ENCODE results near the gene CNGB1.
A peak's percentile ranks its signal among the peaks of the same experiment; 100 is the strongest.
"Not testable (repeated sequence)": the region's sequence is repeated elsewhere in the genome, so short reads cannot be mapped to it uniquely, and the experiment has no call there.

CNGB1 gene

DNA sequence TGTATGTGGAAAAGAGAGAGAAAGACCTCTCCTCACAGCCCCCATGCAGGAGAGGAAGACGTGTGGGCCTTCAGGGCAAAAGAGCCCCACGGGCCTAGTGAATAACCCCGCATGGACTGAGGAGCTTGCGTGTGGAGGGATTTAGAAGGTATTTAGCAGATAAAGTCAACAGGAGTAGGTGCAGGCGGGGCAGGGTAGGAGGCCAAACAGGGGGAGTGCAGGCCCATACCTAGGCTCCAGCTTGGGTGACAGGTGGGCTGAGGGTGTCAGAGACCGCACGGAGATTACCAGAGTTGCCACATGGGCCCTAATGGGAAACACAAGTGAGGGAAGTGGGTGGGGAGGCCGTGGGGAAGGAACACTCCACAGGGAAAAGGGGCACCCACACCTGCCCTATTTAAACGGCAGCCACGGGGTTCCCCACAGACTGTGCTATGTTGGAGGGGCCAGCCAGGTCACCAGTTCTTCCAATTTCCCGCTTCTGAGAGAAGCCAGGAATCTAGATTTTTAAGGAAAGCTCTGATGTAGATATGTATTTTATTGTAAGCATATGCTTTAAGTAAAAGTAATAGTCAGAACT is 8.2 kb upstream of the CNGB1 start:
- H3K14ac ChIP-seq (ENCODE audit: low read length), result peak overlapping the region; percentile 21
- H3K23ac ChIP-seq (ENCODE audit: low read depth, low read length, poor library complexity), result no peak overlapping the region
- DNase-seq (ENCODE audit: low spot score), result no peak
- no peaks in the 10 kb centered on the region for H3K9me3 ChIP-seq (replicated peaks in 1 of 2; ENCODE audit: control insufficient read depth in 2 of 2, insufficient read depth in 1 of 2, low read depth in 1 of 2, low read length in 2 of 2)
- peaks cover 6 to 9% of the 10 kb centered on the region in 2 donors for H3K4me1 ChIP-seq (ENCODE audit: control insufficient read depth in 2 of 2, insufficient read depth in 1 of 2, low read depth in 1 of 2, low read length in 2 of 2)
- H2AFZ ChIP-seq (ENCODE audit: low read length), result no peak overlapping the region
- H3K79me1 ChIP-seq (ENCODE audit: low read depth, low read length), result no peaks in the 10 kb centered on the region
- peak overlapping the region; percentile 75 for H2BK15ac ChIP-seq (ENCODE audit: low read length)
- H2AK5ac ChIP-seq (ENCODE audit: low read depth, low read length), result peak overlapping the region; percentile 70
- H3K4ac ChIP-seq (ENCODE audit: low read length), result no peak overlapping the region
- H3K36me3 ChIP-seq (replicated peaks in 1 of 2; ENCODE audit: control insufficient read depth in 2 of 2, insufficient read depth in 2 of 2, low read length in 2 of 2), result no peaks in the 10 kb centered on the region
- H2BK12ac ChIP-seq (ENCODE audit: low read length), result no peak overlapping the region
- no peak overlapping the region for H3K9ac ChIP-seq (ENCODE audit: low read depth, low read length, poor library complexity)
- H2BK5ac ChIP-seq (ENCODE audit: low read length), result no peak overlapping the region
- no CpG with 5 or more reads among the region's 11 CpGs for WGBS, 2 donors (ENCODE audit: extremely low coverage in 2 of 2, insufficient read length in 2 of 2, insufficient replicate concordance in 1 of 2)
- no peak overlapping the region for H2BK120ac ChIP-seq (ENCODE audit: low read depth, low read length)
- peaks cover 0 to 18% (median 4%) of the 10 kb centered on the region in 3 experiments for H3K27me3 ChIP-seq (ENCODE audit: control insufficient read depth in 3 of 3, insufficient read depth in 3 of 3, low read depth in 1 of 3, low read length in 3 of 3)
- no peak overlapping the region for H4K91ac ChIP-seq (ENCODE audit: low read depth, low read length, poor library complexity)
- H4K8ac ChIP-seq (ENCODE audit: low read depth, low read length), result no peak overlapping the region
- no peak overlapping the region for H3K4me2 ChIP-seq (ENCODE audit: insufficient read depth, low read length, poor library complexity, severe bottlenecking)
- H3K4me3 ChIP-seq (ENCODE audit: low read length in 2 of 2), result no peak overlapping the region
- H3K27ac ChIP-seq (replicated peaks; ENCODE audit: low read length), result no peak overlapping the region
- no peak overlapping the region for H3K18ac ChIP-seq (ENCODE audit: low read length)

- H3K79me1 ChIP-seq (ENCODE audit: low read depth, low read length); H3K4me2 ChIP-seq (ENCODE audit: insufficient read depth, low read length, poor library complexity, severe bottlenecking); H3K9ac ChIP-seq (ENCODE audit: low read depth, low read length, poor library complexity); H3K4me1 ChIP-seq (ENCODE audit: control insufficient read depth in 2 of 2, insufficient read depth in 1 of 2, low read depth in 1 of 2, low read length in 2 of 2); H2BK5ac ChIP-seq (ENCODE audit: low read length); H2BK12ac ChIP-seq (ENCODE audit: low read length); H3K4ac ChIP-seq (ENCODE audit: low read length); DNase-seq (ENCODE audit: low spot score); H2BK120ac ChIP-seq (ENCODE audit: low read depth, low read length); H3K4me3 ChIP-seq (ENCODE audit: low read length in 2 of 2); H3K27ac ChIP-seq (replicated peaks; ENCODE audit: low read length); H3K14ac ChIP-seq (ENCODE audit: low read length); H2AFZ ChIP-seq (ENCODE audit: low read length); H3K36me3 ChIP-seq (replicated peaks in 1 of 2; ENCODE audit: control insufficient read depth in 2 of 2, insufficient read depth in 2 of 2, low read length in 2 of 2); H2BK15ac ChIP-seq (ENCODE audit: low read length); H3K9me3 ChIP-seq (replicated peaks in 1 of 2; ENCODE audit: control insufficient read depth in 2 of 2, insufficient read depth in 1 of 2, low read depth in 1 of 2, low read length in 2 of 2): not testable (repeated sequence)
- no CpG with 5 or more reads among the region's 2 CpGs for WGBS, 2 donors (ENCODE audit: extremely low coverage in 2 of 2, insufficient read length in 2 of 2, insufficient replicate concordance in 1 of 2)
- Histone ChIP-seq H2AK5ac (ENCODE audit: low read depth, low read length) (peak overlapping the region; percentile 59), H3K23ac (ENCODE audit: low read depth, low read length, poor library complexity) (peak overlapping the region; percentile 6), H3K18ac (ENCODE audit: low read length) (peak overlapping the region; percentile 24), H3K27me3 (ENCODE audit: control insufficient read depth in 3 of 3, insufficient read depth in 3 of 3, low read depth in 1 of 3, low read length in 3 of 3) (peaks cover 0 to 16% (median 0%) of the 10 kb centered on the region in 3 experiments), H4K8ac (ENCODE audit: low read depth, low read length) (peak overlapping the region; percentile 48), H4K91ac (ENCODE audit: low read depth, low read length, poor library complexity) (peak overlapping the region; percentile 12)
These were observed 7.1 kb upstream of the CNGB1 start for GRCh38 chr16:57978070-57978465.

GRCh38 chr16:57977418-57978069 is 6.6 kb upstream of the CNGB1 start:
- no peak overlapping the region for H2BK120ac ChIP-seq (ENCODE audit: low read depth, low read length)
- H3K4me3 ChIP-seq (ENCODE audit: low read length in 2 of 2), result no peak overlapping the region
- no peak overlapping the region for H3K27ac ChIP-seq (replicated peaks; ENCODE audit: low read length)
- H3K27me3 ChIP-seq (ENCODE audit: control insufficient read depth in 3 of 3, insufficient read depth in 3 of 3, low read depth in 1 of 3, low read length in 3 of 3), result peaks cover 0 to 19% (median 0%) of the 10 kb centered on the region in 3 experiments
- H3K23ac ChIP-seq (ENCODE audit: low read depth, low read length, poor library complexity), result peak overlapping the region; percentile 6
- H3K4ac ChIP-seq (ENCODE audit: low read length), result no peak overlapping the region
- no peak overlapping the region for H2AFZ ChIP-seq (ENCODE audit: low read length)
- peaks cover 6 to 9% of the 10 kb centered on the region in 2 donors for H3K4me1 ChIP-seq (ENCODE audit: control insufficient read depth in 2 of 2, insufficient read depth in 1 of 2, low read depth in 1 of 2, low read length in 2 of 2)
- peak overlapping the region; percentile 48 for H4K8ac ChIP-seq (ENCODE audit: low read depth, low read length)
- H2BK12ac ChIP-seq (ENCODE audit: low read length), result no peak overlapping the region
- H3K14ac ChIP-seq (ENCODE audit: low read length), result no peak overlapping the region
- H3K9ac ChIP-seq (ENCODE audit: low read depth, low read length, poor library complexity), result no peak overlapping the region
- no peak for DNase-seq (ENCODE audit: low spot score)
- H2BK5ac ChIP-seq (ENCODE audit: low read length), result no peak overlapping the region
- no peak overlapping the region for H3K4me2 ChIP-seq (ENCODE audit: insufficient read depth, low read length, poor library complexity, severe bottlenecking)
- no peaks in the 10 kb centered on the region for H3K79me1 ChIP-seq (ENCODE audit: low read depth, low read length)
- peak overlapping the region; percentile 24 for H3K18ac ChIP-seq (ENCODE audit: low read length)
- H2BK15ac ChIP-seq (ENCODE audit: low read length), result no peak overlapping the region
- peak overlapping the region; percentile 59 for H2AK5ac ChIP-seq (ENCODE audit: low read depth, low read length)
- WGBS, 2 donors (ENCODE audit: extremely low coverage in 2 of 2, insufficient read length in 2 of 2, insufficient replicate concordance in 1 of 2), result no CpG with 5 or more reads among the region's 12 CpGs
- H4K91ac ChIP-seq (ENCODE audit: low read depth, low read length, poor library complexity), result peak overlapping the region; percentile 12
- no peaks in the 10 kb centered on the region for H3K9me3 ChIP-seq (replicated peaks in 1 of 2; ENCODE audit: control insufficient read depth in 2 of 2, insufficient read depth in 1 of 2, low read depth in 1 of 2, low read length in 2 of 2)
- no peaks in the 10 kb centered on the region for H3K36me3 ChIP-seq (replicated peaks in 1 of 2; ENCODE audit: control insufficient read depth in 2 of 2, insufficient read depth in 2 of 2, low read length in 2 of 2)

GRCh38 chr16:57976331-57976796 is 5.4 kb upstream of the CNGB1 start:
- Histone ChIP-seq H3K27ac (replicated peaks; ENCODE audit: low read length) (peak overlapping the region; percentile 57), H3K14ac (ENCODE audit: low read length) (no peak overlapping the region), H2BK120ac (ENCODE audit: low read depth, low read length) (no peak overlapping the region), H3K9ac (ENCODE audit: low read depth, low read length, poor library complexity) (peak overlapping the region; percentile 55), H3K18ac (ENCODE audit: low read length) (peak overlapping the region; percentile 88), H3K23ac (ENCODE audit: low read depth, low read length, poor library complexity) (no peak overlapping the region), H3K36me3 (replicated peaks in 1 of 2; ENCODE audit: control insufficient read depth in 2 of 2, insufficient read depth in 2 of 2, low read length in 2 of 2) (no peaks in the 10 kb centered on the region), H2AFZ (ENCODE audit: low read length) (peak overlapping the region; percentile 39), H3K27me3 (ENCODE audit: control insufficient read depth in 3 of 3, insufficient read depth in 3 of 3, low read depth in 1 of 3, low read length in 3 of 3) (peaks cover 0 to 17% (median 0%) of the 10 kb centered on the region in 3 experiments), H3K9me3 (replicated peaks in 1 of 2; ENCODE audit: control insufficient read depth in 2 of 2, insufficient read depth in 1 of 2, low read depth in 1 of 2, low read length in 2 of 2) (no peaks in the 10 kb centered on the region), H2BK5ac (ENCODE audit: low read length) (no peak overlapping the region), H4K91ac (ENCODE audit: low read depth, low read length, poor library complexity) (no peak overlapping the region), H3K4me1 (ENCODE audit: control insufficient read depth in 2 of 2, insufficient read depth in 1 of 2, low read depth in 1 of 2, low read length in 2 of 2) (peaks cover 6 to 10% of the 10 kb centered on the region in 2 donors), H2BK12ac (ENCODE audit: low read length) (peak overlapping the region; percentile 97), H3K79me1 (ENCODE audit: low read depth, low read length) (no peaks in the 10 kb centered on the region), H2BK15ac (ENCODE audit: low read length) (peak overlapping the region; percentile 40), H3K4ac (ENCODE audit: low read length) (no peak overlapping the region), H3K4me3 (ENCODE audit: low read length in 2 of 2) (no peak overlapping the region), H4K8ac (ENCODE audit: low read depth, low read length) (no peak overlapping the region), H3K4me2 (ENCODE audit: insufficient read depth, low read length, poor library complexity, severe bottlenecking) (no peak overlapping the region), H2AK5ac (ENCODE audit: low read depth, low read length) (no peak overlapping the region)
- no CpG with 5 or more reads among the region's 2 CpGs for WGBS, 2 donors (ENCODE audit: extremely low coverage in 2 of 2, insufficient read length in 2 of 2, insufficient replicate concordance in 1 of 2)
- peak; percentile 20 for DNase-seq (ENCODE audit: low spot score)
